GM12873 (cell line): Measurements from ENCODE around the gene COBL.

ENCODE experiments used
- CTCF ChIP-seq: IDR thresholded peaks from 2 replicates; pipeline ENCODE4 v1.5.1; 2012; ENCODE audit warnings: low read depth, mild to moderate bottlenecking, moderate library complexity, low read length, control low read depth; ENCODE audit not compliant: insufficient read depth; ENCODE audit errors: missing control alignments

The COBL gene

DNA sequence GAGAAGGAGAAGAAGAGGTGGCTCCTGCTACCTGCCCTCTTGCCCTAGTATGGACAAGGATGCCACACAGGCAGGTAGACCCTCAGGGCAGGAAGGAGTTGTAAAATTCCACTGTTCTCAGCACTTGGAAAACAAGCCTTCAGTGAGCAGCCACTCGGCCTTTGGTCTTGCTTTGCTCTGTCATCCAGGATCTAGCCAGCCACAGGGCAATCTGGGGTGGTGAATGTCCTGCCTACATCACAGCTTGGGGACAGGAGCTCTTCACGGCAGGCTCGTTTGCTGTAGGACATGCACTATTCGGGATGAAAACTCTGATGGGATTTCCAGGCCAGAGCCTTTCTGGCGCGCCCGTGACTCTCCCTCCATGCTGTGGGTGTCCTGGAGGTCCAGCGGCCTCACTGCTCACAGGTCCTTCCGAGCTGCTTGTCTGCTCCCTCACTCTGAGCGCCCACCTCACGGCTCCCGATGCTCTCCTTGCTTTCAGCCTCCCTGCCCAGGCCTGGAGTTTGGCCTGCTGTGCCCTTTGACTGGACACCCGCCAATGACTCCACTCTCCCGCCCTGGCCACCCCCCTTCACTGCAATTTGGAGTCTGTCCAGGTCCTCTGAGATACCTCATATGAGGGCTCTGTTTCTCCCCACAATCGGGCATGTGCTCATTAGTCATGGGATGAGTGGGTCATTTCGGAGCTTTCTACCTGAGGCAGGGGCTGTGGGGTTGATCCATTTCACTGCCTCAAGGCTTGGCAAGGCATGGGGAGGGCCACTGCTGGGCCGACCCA is 306.7 kb downstream of the COBL start:
- TF ChIP-seq CTCF = no peak

GRCh38 chr7:51007551-51008505 is 308.8 kb downstream of the COBL start:
- no peak for TF ChIP-seq CTCF

- TF ChIP-seq CTCF = peak; percentile 15
These were observed 309.9 kb downstream of the COBL start for GRCh38 chr7:51006483-51007235.

GRCh38 chr7:51005074-51005473 is 311.5 kb downstream of the COBL start:
- TF ChIP-seq CTCF = no peak

DNA sequence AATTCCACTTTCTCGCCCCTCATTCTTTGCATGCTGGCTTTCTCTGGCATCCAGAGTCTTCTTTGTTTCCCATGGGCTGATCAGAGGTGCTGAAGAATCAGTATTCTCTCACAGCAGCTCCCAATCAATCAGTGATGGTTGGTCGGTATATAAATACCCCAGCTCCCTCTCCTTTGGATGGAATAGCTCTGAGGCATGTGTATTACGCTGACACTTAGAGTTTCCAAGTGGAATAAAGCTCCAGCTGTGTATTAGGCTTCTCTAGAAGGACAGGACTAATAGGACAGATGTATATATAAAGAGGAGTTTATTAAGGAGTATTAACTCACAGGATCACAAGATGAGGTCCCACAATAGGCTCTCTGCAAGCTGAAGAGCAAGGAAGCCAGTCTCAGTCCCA is 315.7 kb downstream of the COBL start:
- peak; percentile 21 for TF ChIP-seq CTCF

GRCh38 chr7:50994753-50995319 is 321.8 kb downstream of the COBL start:
- no peak for TF ChIP-seq CTCF
